HepG2 (cell line): ENCODE results near the gene CNOT1. TPM values are rescaled to one million over a fixed set of nuclear protein-coding genes. Genes with fewer than 3 reads are reported as not detected.

Experiments used
- GATAD2A ChIP-seq: IDR thresholded peaks from 2 replicates; pipeline ENCODE4 v1.6.1; 2016
- NFKB2 ChIP-seq: sonication (generic); formaldehyde crosslinking; IDR thresholded peaks from 2 replicates; pipeline ENCODE4 v1.4.0; 2020; ENCODE audit warnings: missing genetic modification reagents, borderline replicate concordance
- PAX8 ChIP-seq: sonication (generic); formaldehyde crosslinking; IDR thresholded peaks from 2 replicates; pipeline ENCODE4 v1.8.0; 2022; ENCODE audit warnings: mild to moderate bottlenecking, missing genetic modification reagents, borderline replicate concordance
- SALL2 ChIP-seq: sonication (generic); formaldehyde crosslinking; IDR thresholded peaks from 2 replicates; pipeline ENCODE4 v1.8.1; 2023; ENCODE audit warnings: mild to moderate bottlenecking, missing genetic modification reagents, inconsistent platforms
- SMAD3 ChIP-seq: sonication (generic); formaldehyde crosslinking; IDR thresholded peaks from 2 replicates; pipeline ENCODE4 v1.4.0; 2020; ENCODE audit warnings: missing genetic modification reagents
- SP140L ChIP-seq: sonication (generic); formaldehyde crosslinking; IDR thresholded peaks from 2 replicates; pipeline ENCODE4 v1.4.0; 2020; ENCODE audit warnings: missing genetic modification reagents, borderline replicate concordance
- SRF ChIP-seq: IDR thresholded peaks from 2 replicates; pipeline ENCODE4 v1.6.1; 2011; ENCODE audit warnings: mild to moderate bottlenecking, low read depth, low read length, moderate library complexity
- SSRP1 ChIP-seq: IDR thresholded peaks from 2 replicates; pipeline ENCODE4 v1.6.1; 2016; ENCODE audit warnings: control low read depth
- ZMYM4 ChIP-seq: sonication (generic); formaldehyde crosslinking; IDR thresholded peaks from 2 replicates; pipeline ENCODE4 v1.8.1; 2023; ENCODE audit warnings: mild to moderate bottlenecking, missing genetic modification reagents
- ZNF232 ChIP-seq: sonication (generic); formaldehyde crosslinking; IDR thresholded peaks from 2 replicates; pipeline ENCODE4 v1.4.0; 2020; ENCODE audit warnings: missing genetic modification reagents, borderline replicate concordance
- ZNF777 ChIP-seq: sonication (generic); formaldehyde crosslinking; IDR thresholded peaks from 2 replicates; pipeline ENCODE4 v1.4.0; 2020; ENCODE audit warnings: missing genetic modification reagents
- polyA plus RNA-seq, 8 experiments: library from polyadenylated mRNA; depleted of rRNA in 3 of 8; stranded (reverse) in 7 of 8; unstranded in 1 of 8; fragments of >200 nt; fragmentation: Illumina TruSeq in 4 of 8; extraction: Trizol in 4 of 8; gene quantifications; 2 replicates each; pipeline versions ENCODE4 v1.2.1 to v1.2.3, GENCODE V29; 2011 to 2016; ENCODE audit warnings: low read depth in 4 of 8, missing spikeins in 1 of 8, mixed read lengths in 1 of 8; ENCODE audit not compliant: insufficient read depth in 1 of 8
- total RNA-seq, 5 experiments: library from RNA; depleted of rRNA; stranded (reverse); fragments of >200 nt; fragmentation: Illumina TruSeq; extraction: Trizol; gene quantifications; 2 replicates each; pipeline ENCODE4 v1.2.3, GENCODE V29; 2016; ENCODE audit warnings: low read depth in 1 of 5
- TF ChIP-seq, protein P1 (sequence below): fragments of 450-650 bp; IDR thresholded peaks from 2 replicates; pipeline ENCODE4 v1.6.1; 2017; ENCODE audit warnings: mild to moderate bottlenecking
- TF ChIP-seq, protein P2 (sequence below): sonication (generic); formaldehyde crosslinking; IDR thresholded peaks from 2 replicates; pipeline ENCODE4 v1.4.0; 2020; ENCODE audit warnings: missing genetic modification reagents, borderline replicate concordance
- TF ChIP-seq, protein P3 (sequence below): sonication (generic); formaldehyde crosslinking; IDR thresholded peaks from 2 replicates; pipeline ENCODE4 v1.4.0; 2020; ENCODE audit warnings: missing genetic modification reagents
- TF ChIP-seq, protein P4 (sequence below): sonication (generic); formaldehyde crosslinking; IDR thresholded peaks from 2 replicates; pipeline ENCODE4 v1.5.0; 2020; ENCODE audit warnings: mild to moderate bottlenecking, missing genetic modification reagents
- TF ChIP-seq, protein P5 (sequence below): sonication (generic); formaldehyde crosslinking; IDR thresholded peaks from 2 replicates; pipeline ENCODE4 v1.4.0; 2020; ENCODE audit warnings: missing genetic modification reagents

The CNOT1 gene
- total and polyA plus RNA-seq, 2 of the 13 experiments (the other 11 are each of a cell fraction or from before 2014, with no cell fraction given): 188 to 232 TPM

DNA sequence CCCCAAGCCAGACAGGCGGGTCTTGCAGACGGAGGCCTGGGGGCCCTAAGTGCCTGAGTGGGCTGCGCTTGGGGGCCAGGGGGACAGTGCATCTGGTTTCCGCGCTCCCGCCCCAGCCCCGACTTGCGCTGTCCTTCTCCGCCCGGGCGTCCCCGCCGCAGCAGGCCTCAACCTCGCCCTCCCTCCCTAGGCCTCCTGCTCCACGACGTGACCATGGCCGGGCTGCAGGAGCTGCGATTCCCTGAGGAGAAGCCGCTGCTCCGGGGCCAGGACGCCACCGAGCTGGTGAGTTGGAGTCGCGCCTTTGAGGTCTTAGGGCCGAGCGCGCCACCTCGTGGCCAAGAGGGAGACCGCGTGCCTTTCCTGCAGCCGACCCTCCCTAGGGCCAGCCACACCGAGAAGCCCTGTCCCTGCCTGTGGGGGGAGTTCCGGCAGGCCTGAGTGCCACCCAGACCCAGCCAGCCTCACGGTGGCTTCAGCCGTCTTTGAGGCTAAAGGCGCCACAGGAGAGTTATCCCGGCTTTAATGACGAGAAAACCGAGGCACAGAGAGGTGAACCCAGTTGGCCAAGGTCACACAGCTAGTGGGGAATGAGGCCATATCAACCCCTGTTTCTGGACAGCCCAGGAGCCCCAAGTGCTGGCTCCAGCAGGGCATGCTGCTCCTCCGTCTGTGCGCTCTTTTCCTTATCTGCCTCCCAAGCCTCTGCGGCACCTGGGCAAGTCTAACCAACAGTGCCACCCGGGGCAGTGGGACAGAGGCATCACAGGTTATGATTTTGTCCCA lies 141.9 kb downstream of the CNOT1 start (continued):
- TF ChIP-seq, protein P1, sequence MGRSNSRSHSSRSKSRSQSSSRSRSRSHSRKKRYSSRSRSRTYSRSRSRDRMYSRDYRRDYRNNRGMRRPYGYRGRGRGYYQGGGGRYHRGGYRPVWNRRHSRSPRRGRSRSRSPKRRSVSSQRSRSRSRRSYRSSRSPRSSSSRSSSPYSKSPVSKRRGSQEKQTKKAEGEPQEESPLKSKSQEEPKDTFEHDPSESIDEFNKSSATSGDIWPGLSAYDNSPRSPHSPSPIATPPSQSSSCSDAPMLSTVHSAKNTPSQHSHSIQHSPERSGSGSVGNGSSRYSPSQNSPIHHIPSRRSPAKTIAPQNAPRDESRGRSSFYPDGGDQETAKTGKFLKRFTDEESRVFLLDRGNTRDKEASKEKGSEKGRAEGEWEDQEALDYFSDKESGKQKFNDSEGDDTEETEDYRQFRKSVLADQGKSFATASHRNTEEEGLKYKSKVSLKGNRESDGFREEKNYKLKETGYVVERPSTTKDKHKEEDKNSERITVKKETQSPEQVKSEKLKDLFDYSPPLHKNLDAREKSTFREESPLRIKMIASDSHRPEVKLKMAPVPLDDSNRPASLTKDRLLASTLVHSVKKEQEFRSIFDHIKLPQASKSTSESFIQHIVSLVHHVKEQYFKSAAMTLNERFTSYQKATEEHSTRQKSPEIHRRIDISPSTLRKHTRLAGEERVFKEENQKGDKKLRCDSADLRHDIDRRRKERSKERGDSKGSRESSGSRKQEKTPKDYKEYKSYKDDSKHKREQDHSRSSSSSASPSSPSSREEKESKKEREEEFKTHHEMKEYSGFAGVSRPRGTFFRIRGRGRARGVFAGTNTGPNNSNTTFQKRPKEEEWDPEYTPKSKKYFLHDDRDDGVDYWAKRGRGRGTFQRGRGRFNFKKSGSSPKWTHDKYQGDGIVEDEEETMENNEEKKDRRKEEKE: no peak
- TF ChIP-seq ZMYM4 (CRISPR knock-in tag) (peak; percentile 31; the same call in 1 of the 2 replicates), SP140L (no peak), GATAD2A (CRISPR knock-in tag) (0 out of 2 replicates have a peak, but pooled peaks have one; percentile 39), SSRP1 (CRISPR knock-in tag) (no peak), SRF (no peak), NFKB2 (CRISPR knock-in tag) (peak; percentile 82; the same call in 1 of the 2 replicates), SMAD3 (CRISPR knock-in tag) (0 out of 2 replicates have a peak, but pooled peaks have one; percentile 32), SALL2 (CRISPR knock-in tag) (peak; percentile 71; the same call in 1 of the 2 replicates), PAX8 (0 out of 2 replicates have a peak, but pooled peaks have one; percentile 45), ZNF777 (peak; percentile 36; the same call in 1 of the 2 replicates), ZNF232 (CRISPR knock-in tag) (0 out of 2 replicates have a peak, but pooled peaks have one; percentile 27)
- TF ChIP-seq, protein P2, sequence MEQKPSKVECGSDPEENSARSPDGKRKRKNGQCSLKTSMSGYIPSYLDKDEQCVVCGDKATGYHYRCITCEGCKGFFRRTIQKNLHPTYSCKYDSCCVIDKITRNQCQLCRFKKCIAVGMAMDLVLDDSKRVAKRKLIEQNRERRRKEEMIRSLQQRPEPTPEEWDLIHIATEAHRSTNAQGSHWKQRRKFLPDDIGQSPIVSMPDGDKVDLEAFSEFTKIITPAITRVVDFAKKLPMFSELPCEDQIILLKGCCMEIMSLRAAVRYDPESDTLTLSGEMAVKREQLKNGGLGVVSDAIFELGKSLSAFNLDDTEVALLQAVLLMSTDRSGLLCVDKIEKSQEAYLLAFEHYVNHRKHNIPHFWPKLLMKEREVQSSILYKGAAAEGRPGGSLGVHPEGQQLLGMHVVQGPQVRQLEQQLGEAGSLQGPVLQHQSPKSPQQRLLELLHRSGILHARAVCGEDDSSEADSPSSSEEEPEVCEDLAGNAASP (CRISPR knock-in tag): peak; percentile 29; the same call in 1 of the 2 replicates
- TF ChIP-seq, protein P3, sequence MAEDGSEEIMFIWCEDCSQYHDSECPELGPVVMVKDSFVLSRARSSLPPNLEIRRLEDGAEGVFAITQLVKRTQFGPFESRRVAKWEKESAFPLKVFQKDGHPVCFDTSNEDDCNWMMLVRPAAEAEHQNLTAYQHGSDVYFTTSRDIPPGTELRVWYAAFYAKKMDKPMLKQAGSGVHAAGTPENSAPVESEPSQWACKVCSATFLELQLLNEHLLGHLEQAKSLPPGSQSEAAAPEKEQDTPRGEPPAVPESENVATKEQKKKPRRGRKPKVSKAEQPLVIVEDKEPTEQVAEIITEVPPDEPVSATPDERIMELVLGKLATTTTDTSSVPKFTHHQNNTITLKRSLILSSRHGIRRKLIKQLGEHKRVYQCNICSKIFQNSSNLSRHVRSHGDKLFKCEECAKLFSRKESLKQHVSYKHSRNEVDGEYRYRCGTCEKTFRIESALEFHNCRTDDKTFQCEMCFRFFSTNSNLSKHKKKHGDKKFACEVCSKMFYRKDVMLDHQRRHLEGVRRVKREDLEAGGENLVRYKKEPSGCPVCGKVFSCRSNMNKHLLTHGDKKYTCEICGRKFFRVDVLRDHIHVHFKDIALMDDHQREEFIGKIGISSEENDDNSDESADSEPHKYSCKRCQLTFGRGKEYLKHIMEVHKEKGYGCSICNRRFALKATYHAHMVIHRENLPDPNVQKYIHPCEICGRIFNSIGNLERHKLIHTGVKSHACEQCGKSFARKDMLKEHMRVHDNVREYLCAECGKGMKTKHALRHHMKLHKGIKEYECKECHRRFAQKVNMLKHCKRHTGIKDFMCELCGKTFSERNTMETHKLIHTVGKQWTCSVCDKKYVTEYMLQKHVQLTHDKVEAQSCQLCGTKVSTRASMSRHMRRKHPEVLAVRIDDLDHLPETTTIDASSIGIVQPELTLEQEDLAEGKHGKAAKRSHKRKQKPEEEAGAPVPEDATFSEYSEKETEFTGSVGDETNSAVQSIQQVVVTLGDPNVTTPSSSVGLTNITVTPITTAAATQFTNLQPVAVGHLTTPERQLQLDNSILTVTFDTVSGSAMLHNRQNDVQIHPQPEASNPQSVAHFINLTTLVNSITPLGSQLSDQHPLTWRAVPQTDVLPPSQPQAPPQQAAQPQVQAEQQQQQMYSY (CRISPR knock-in tag): no peak
- TF ChIP-seq, protein P4, sequence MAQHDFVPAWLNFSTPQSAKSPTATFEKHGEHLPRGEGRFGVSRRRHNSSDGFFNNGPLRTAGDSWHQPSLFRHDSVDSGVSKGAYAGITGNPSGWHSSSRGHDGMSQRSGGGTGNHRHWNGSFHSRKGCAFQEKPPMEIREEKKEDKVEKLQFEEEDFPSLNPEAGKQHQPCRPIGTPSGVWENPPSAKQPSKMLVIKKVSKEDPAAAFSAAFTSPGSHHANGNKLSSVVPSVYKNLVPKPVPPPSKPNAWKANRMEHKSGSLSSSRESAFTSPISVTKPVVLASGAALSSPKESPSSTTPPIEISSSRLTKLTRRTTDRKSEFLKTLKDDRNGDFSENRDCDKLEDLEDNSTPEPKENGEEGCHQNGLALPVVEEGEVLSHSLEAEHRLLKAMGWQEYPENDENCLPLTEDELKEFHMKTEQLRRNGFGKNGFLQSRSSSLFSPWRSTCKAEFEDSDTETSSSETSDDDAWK (CRISPR knock-in tag): no peak
- TF ChIP-seq, protein P5, sequence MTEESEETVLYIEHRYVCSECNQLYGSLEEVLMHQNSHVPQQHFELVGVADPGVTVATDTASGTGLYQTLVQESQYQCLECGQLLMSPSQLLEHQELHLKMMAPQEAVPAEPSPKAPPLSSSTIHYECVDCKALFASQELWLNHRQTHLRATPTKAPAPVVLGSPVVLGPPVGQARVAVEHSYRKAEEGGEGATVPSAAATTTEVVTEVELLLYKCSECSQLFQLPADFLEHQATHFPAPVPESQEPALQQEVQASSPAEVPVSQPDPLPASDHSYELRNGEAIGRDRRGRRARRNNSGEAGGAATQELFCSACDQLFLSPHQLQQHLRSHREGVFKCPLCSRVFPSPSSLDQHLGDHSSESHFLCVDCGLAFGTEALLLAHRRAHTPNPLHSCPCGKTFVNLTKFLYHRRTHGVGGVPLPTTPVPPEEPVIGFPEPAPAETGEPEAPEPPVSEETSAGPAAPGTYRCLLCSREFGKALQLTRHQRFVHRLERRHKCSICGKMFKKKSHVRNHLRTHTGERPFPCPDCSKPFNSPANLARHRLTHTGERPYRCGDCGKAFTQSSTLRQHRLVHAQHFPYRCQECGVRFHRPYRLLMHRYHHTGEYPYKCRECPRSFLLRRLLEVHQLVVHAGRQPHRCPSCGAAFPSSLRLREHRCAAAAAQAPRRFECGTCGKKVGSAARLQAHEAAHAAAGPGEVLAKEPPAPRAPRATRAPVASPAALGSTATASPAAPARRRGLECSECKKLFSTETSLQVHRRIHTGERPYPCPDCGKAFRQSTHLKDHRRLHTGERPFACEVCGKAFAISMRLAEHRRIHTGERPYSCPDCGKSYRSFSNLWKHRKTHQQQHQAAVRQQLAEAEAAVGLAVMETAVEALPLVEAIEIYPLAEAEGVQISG (CRISPR knock-in tag): peak; percentile 33; the same call in 1 of the 2 replicates
